CD4-positive, alpha-beta T cell treated with Interleukin-12 subunit alpha and Interleukin-12 subunit beta, for 1 hour (primary cell): ENCODE results near the gene ELOF1.
A peak's percentile ranks its signal among the peaks of the same experiment; 100 is the strongest.

ENCODE experiments used
- DNase-seq: peaks from one replicate; pipeline ENCODE4 v3.0.0-alpha.2; 2020

The ELOF1 gene

DNA sequence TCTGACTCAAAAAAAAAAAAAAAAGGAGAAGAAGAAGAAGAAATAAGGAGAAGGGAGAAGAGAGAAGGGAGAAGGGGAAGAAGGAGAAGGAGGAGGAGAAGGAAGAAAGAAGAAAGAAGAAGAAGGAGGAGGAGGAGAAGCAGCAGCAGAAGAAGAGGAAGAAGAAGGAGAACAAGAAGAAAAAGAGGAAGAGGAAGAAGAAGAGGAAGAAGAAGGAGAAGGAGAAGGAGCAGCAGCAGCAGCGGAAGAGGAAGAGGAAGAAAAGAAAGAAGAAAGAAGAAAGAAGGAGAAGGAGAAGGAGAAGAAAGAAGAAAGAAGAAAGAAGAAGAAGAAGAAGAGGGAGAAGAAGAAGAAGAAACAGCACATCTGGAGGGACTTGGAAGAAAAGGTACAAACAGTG lies 24.5 kb downstream of the ELOF1 start:
- no peak for DNase-seq

- peak; percentile 40 for DNase-seq
Observed at GRCh38 chr19:11530432-11530831, 28.6 kb downstream of the ELOF1 start.

- DNase-seq: peak; percentile 95
Observed at GRCh38 chr19:11528551-11529341, 30.3 kb downstream of the ELOF1 start, which contains the start of gene ECSIT. ECSIT (minus strand) TSS chr19:11529134; CDS start chr19:11519170, 9,964 bp downstream.

DNA sequence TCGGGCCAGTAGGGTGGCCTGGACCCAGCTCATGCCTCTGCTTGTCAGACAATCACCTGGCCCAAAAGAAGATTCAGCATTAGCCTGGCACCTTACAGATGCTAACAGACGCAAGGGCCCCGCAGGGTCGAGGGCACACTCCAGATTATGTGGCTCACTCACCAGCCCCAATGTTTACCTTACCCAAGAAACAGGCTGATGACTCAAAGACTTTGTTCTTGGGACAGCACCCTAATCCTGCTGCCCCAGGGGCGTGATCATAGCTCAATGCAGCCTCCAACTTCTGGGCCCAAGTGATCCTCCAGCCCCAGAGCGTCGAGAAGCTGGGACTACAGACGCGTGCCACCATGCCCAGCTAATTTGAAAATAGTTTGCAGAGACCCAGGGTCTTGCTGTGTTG lies 39.9 kb downstream of the ELOF1 start:
- DNase-seq: no peak

DNA sequence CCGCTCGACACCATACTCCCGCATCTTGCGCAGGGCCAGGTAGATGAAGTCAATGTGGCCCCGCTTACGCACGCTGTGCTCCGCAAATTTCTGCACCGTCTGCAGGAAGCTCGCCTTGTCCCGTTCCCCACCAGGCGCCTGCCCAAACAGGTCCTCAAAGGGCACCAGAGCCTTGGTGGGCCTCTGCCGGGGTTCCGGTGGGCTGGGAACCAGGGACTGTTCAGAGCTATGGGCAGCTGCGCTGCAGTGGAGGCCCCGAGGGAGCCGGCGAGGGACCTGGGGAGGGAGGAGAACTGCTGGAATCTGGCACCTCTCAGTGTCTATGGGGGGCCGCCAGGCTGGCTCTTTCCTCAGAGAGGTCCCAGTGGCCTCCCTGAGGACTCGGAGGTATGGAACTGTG lies 45.1 kb downstream of the ELOF1 start:
- DNase-seq: no peak

DNA sequence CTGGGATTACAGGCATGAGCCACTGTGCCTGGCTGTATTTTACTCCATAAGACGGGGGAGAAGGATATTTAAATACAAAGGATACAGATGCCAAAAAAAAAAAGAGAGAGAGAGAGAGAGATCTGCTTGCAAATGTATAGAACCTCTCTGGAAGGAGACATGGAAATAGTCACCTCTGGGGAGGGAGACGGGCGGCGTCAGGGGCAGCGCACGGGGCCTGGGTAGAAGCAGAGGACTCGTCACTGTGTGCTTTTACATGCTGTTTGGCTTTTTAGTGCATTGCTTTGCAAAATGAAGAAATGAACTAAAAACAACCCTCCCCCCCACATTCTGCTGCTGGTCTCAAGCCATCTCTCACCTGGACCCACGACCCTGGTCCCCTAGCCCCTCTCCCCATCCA lies 48.6 kb downstream of the ELOF1 start:
- no peak for DNase-seq

- DNase-seq: no peak
Observed at GRCh38 chr19:11507370-11508078, 51.5 kb downstream of the ELOF1 start.

DNA sequence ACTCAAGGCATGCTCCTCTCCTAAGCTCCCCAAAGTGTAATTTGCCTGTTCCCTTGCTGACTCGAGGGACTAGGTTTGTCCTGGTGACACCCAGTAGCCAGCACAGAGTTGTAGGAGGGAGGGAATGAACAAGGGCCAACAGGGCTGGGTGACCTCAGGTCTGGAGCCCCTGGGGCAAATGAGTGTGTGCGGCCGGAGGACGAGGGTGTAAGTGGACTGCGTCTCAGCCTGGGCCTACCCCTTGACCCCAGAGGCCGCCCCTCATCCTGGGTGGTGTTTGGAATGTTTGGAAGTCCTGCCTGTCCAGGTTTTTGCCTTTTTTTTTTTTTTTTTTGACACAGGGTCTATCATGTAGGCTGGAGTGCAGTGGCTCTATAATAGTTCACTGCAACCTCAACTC lies 52.1 kb downstream of the ELOF1 start:
- no peak for DNase-seq

DNA sequence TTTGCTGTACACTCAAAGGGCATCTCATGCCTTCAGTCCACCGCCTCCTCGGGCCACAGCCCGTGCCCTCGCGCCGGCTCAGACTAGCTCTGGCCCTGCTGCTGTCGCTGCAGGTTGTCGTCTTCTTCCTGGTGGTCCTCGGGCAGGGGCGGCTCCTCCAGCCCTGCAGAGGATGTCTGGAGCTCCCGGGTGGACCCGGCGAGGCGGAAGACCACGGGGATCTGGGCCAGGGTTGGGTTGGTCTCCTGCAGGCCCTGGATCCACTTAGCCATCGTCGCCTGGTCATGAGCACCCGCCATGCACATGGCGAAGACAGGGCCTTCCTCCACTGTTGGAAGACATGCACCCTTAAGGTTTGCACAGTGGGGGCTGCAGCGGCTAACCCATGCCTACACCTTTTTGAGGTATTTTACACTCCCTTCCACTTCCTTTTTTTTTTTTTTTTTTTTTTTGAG lies 52.9 kb downstream of the ELOF1 start:
- no peak for DNase-seq

GRCh38 chr19:11505504-11506100 lies 53.4 kb downstream of the ELOF1 start, which contains the start of gene ZNF653:
ZNF653 (minus strand) TSS chr19:11505839; CDS start chr19:11505786, 53 bp downstream.
- DNase-seq: peak; percentile 96

- peak; percentile 98 for DNase-seq
Observed at GRCh38 chr19:11505032-11505503, 54.0 kb downstream of the ELOF1 start.

DNA sequence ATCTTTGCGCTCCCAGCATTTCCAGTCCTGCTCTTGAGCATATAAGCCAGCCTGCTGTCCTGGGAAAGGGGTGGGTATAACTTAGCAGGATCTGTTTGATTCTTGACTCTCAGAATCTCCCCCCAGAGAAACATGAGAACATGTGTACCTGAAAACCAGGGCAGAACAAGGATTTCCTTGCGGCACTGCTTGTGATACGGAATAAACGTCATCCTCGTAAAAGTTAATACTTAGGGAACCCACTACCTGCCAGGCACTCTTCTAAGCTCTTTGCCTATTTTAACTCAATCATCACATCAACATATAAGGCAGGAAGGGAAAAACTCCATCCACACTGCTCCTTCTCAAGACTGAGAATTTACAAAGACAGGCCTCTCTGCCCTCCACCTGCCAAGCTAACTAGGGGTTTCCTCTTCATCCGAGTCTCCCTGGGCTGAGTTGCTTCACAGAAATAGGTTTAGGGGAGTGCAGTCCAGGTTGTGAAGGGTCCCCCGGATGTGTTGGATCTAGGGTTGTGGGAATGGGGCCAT lies 54.5 kb downstream of the ELOF1 start:
- no peak for DNase-seq
